PC-9 (cell line): ENCODE results near the gene DISC1.
"Not testable (repeated sequence)": the region's sequence is repeated elsewhere in the genome, so short reads cannot be mapped to it uniquely, and the experiment has no call there.

Experiments
- EZH2 ChIP-seq: fragments of 200-600 bp; sonication (generic); IDR thresholded peaks from 2 replicates; pipeline ENCODE4 v1.8.0; 2017; ENCODE audit warnings: antibody characterized with exemption, low read depth
- TF ChIP-seq, protein P1 (sequence below): fragments of 200-600 bp; sonication (generic); conservative IDR thresholded peaks from 2 replicates; pipeline ENCODE4 v1.6.1; 2017; ENCODE audit warnings: mixed run types, antibody characterized with exemption, mild to moderate bottlenecking, moderate library complexity

DNA sequence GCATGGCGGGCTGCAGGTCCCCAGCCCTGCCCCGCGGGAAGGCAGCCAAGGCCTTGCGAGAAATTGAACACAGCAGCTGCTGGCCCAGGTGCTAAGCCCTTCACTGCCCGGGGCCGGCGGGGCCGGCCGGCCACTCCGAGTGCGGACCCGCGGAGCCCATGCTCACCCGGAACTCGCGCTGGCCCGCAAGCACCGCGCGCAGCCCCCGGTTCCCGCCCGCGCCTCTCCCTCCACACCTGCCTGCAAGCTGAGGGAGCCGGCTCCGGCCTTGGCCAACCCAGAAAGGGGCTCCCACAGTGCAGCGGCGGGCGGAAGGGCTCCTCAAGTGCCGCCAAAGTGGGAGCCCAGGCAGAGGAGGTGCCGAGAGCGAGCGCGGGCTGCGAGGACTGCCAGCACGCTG is 15.5 kb downstream of the DISC1 start:
- TF ChIP-seq, protein P1, sequence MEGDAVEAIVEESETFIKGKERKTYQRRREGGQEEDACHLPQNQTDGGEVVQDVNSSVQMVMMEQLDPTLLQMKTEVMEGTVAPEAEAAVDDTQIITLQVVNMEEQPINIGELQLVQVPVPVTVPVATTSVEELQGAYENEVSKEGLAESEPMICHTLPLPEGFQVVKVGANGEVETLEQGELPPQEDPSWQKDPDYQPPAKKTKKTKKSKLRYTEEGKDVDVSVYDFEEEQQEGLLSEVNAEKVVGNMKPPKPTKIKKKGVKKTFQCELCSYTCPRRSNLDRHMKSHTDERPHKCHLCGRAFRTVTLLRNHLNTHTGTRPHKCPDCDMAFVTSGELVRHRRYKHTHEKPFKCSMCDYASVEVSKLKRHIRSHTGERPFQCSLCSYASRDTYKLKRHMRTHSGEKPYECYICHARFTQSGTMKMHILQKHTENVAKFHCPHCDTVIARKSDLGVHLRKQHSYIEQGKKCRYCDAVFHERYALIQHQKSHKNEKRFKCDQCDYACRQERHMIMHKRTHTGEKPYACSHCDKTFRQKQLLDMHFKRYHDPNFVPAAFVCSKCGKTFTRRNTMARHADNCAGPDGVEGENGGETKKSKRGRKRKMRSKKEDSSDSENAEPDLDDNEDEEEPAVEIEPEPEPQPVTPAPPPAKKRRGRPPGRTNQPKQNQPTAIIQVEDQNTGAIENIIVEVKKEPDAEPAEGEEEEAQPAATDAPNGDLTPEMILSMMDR, result not testable (repeated sequence)
- not testable (repeated sequence) for TF ChIP-seq EZH2
